ENCODE measurements around the gene TBC1D16. TPM values are rescaled to one million over a fixed set of nuclear protein-coding genes. Genes with fewer than 3 reads are reported as not detected.
A peak's percentile ranks its signal among the peaks of the same experiment; 100 is the strongest.

Gene TBC1D16
- total and polyA plus RNA-seq, 10 of the 15 experiments (the other 5 are each of a cell fraction or from before 2014, with no cell fraction given): 0.01 to 0.13 (median 0.06) TPM; not detected in 3

GRCh38 chr17:79923974-79924638 is 111.6 kb downstream of the TBC1D16 start:
- Histone ChIP-seq H3K4me3 (no peak overlapping the region), H3K27me3 (replicated peaks in 1 of 2; ENCODE audit: control insufficient read depth in 2 of 2, insufficient read depth in 2 of 2, low read length in 1 of 2) (no peaks in the 10 kb centered on the region; a peak in 1 of 4 replicates), H4K20me1 (ENCODE audit: control insufficient read depth, insufficient read depth) (no peaks in the 10 kb centered on the region), H3K36me3 (ENCODE audit: control insufficient read depth in 2 of 2, insufficient read depth in 2 of 2, low read length in 1 of 2) (no peaks in the 10 kb centered on the region), H3K9me3 (replicated peaks; ENCODE audit: control insufficient read depth, insufficient read depth, low read length) (no peaks in the 10 kb centered on the region), H3K79me2 (ENCODE audit: control insufficient read depth, insufficient read depth, low read length) (no peaks in the 10 kb centered on the region), H3K27ac (ENCODE audit: control insufficient read depth, insufficient read depth) (no peak overlapping the region), H3K4me1 (ENCODE audit: control insufficient read depth, insufficient read depth, low read length) (peaks cover 21% of the 10 kb centered on the region), H3K9ac (ENCODE audit: control insufficient read depth, insufficient read depth, low read length) (no peak overlapping the region), H3K4me2 (ENCODE audit: control insufficient read depth, insufficient read depth) (no peak overlapping the region), H2AFZ (ENCODE audit: control insufficient read depth, low read depth, low read length) (no peak overlapping the region)
- no peak for FAIRE-seq
- POLR2A ChIA-PET: no interaction called here
- RAD21 ChIA-PET (ENCODE audit: unreplicated experiment): interaction anchor here (0.6 to 2.0 kb wide), 4 partner anchors 46 to 87 kb away, joined by 3 to 5 read pairs (median 4); no protein-coding TSS in a partner anchor
- intact Hi-C loops (cut with micrococcal nuclease; ENCODE audit: unreplicated experiment): loop anchor here (5.0 kb wide), 1 partner anchor 77 kb away; no protein-coding TSS in a partner anchor
- SMC1A ChIA-PET (ENCODE audit: uncharacterized antibody, unreplicated experiment): no interaction called here
- in situ Hi-C loops (cut with MboI): no loop called here
- BruUV-seq (replicated peaks): no TSS peak
- 0 out of 3 replicates have a peak, but pooled peaks have one; percentile 16 for ATAC-seq
- CTCF ChIA-PET: interaction anchor here (0.7 to 1.4 kb wide), 7 partner anchors 12 to 118 kb away, joined by 3 to 4 read pairs (median 3); no protein-coding TSS in a partner anchor
- 49% methylated on average over 16 of the region's 16 CpGs for WGBS (ENCODE audit: insufficient coverage, insufficient replicate concordance, low lambda C conversion rate, missing lambda C conversion rate)
- no peak for TF ChIP-seq STAT3 (IDR thresholded peaks at IDR 0.05; ENCODE audit: low read depth, low read length)
- no peak for TF ChIP-seq ZNF622 (IDR thresholded peaks at IDR 0.05)
- peak; percentile 47 for TF ChIP-seq RAD21 (IDR thresholded peaks at IDR 0.05; ENCODE audit: insufficient read depth, low read depth, low read length)
- no peak for TF ChIP-seq KLF5 (IDR thresholded peaks at IDR 0.05; ENCODE audit: partially characterized antibody)
- TF ChIP-seq, protein P1, sequence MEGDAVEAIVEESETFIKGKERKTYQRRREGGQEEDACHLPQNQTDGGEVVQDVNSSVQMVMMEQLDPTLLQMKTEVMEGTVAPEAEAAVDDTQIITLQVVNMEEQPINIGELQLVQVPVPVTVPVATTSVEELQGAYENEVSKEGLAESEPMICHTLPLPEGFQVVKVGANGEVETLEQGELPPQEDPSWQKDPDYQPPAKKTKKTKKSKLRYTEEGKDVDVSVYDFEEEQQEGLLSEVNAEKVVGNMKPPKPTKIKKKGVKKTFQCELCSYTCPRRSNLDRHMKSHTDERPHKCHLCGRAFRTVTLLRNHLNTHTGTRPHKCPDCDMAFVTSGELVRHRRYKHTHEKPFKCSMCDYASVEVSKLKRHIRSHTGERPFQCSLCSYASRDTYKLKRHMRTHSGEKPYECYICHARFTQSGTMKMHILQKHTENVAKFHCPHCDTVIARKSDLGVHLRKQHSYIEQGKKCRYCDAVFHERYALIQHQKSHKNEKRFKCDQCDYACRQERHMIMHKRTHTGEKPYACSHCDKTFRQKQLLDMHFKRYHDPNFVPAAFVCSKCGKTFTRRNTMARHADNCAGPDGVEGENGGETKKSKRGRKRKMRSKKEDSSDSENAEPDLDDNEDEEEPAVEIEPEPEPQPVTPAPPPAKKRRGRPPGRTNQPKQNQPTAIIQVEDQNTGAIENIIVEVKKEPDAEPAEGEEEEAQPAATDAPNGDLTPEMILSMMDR (IDR thresholded peaks at IDR 0.05 in 2 of 3, conservative IDR thresholded peaks at IDR 0.05 in 1 of 3; ENCODE audit: control insufficient read depth in 2 of 3, extremely low read depth in 1 of 3, insufficient read depth in 1 of 3, low read depth in 3 of 3, low read length in 3 of 3): peak; percentile 34 to 65 (median 53)
- TF ChIP-seq SMC3 (IDR thresholded peaks at IDR 0.05; ENCODE audit: borderline replicate concordance, low read length): peak; percentile 26; the same call in 1 of the 2 replicates
- DNase-seq (ENCODE audit: low read depth, low spot score): no peak

Measured in GM12878 (cell line).